ENCODE data around the gene UBLCP1. TPM values are rescaled to one million over a fixed set of nuclear protein-coding genes. Genes with fewer than 3 reads are reported as not detected.

Gene UBLCP1
- total RNA-seq, 2 experiments from 2014 or later = 11.3 to 24.9 TPM

DNA sequence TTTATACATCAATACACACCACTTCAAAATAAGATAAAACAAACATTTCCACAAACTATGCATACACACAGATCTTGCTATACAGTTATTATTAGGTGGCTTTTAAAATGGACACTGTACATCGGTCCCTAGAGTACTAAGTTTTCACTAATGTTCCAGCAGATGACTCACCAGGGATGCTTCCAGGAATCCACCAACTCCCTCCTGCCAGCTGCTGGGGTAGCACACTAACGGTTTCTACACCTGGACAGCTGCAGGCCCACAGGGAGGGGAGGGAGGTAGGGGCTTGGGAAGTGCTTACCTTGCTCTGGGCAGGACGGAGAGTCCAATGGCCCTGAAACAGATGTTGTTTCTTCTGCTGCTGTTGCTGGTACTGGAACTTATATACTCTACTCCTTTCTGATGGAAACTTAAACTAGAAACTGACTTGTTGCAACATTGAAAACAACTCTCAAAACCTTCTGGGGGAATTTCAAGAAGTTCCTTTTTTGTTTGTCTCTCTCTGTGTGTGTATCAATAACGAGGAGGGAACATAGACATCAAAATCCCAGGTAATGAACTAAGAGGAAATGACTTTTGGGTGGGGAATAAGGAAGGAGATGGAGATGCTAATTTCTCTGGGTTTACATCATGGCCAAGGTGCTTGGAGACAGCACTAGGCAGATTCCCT is 67.2 kb downstream of the UBLCP1 start, which contains the start of gene IL12B:
Gene IL12B, minus strand, starts transcription at position 357 of the 670 bp plus-strand sequence. CDS start 3,705 bp downstream, outside the sequence.
- TF ChIP-seq EZH2phosphoT487 (IDR thresholded peaks at IDR 0.05; ENCODE audit: borderline replicate concordance, low read depth, low read length) = no peak
- TF ChIP-seq, protein P1, sequence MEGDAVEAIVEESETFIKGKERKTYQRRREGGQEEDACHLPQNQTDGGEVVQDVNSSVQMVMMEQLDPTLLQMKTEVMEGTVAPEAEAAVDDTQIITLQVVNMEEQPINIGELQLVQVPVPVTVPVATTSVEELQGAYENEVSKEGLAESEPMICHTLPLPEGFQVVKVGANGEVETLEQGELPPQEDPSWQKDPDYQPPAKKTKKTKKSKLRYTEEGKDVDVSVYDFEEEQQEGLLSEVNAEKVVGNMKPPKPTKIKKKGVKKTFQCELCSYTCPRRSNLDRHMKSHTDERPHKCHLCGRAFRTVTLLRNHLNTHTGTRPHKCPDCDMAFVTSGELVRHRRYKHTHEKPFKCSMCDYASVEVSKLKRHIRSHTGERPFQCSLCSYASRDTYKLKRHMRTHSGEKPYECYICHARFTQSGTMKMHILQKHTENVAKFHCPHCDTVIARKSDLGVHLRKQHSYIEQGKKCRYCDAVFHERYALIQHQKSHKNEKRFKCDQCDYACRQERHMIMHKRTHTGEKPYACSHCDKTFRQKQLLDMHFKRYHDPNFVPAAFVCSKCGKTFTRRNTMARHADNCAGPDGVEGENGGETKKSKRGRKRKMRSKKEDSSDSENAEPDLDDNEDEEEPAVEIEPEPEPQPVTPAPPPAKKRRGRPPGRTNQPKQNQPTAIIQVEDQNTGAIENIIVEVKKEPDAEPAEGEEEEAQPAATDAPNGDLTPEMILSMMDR (conservative IDR thresholded peaks at IDR 0.05; ENCODE audit: low read length) = no peak
- Histone ChIP-seq H3K79me2 (ENCODE audit: insufficient read depth, low read depth, low read length) (no peaks in the 10 kb centered on the region), H3K27ac (ENCODE audit: low read depth, low read length, poor library complexity, severe bottlenecking) (no peak within 1 kb of the TSS), H3K4me2 (ENCODE audit: low read length) (peak within 1 kb of the TSS; percentile 68), H3K9me3 (ENCODE audit: low read length) (no peaks in the 10 kb centered on the region), H3K9me2 (ENCODE audit: insufficient read depth, low read length) (no peaks in the 10 kb centered on the region), H3K36me3 (ENCODE audit: insufficient read depth, low read length) (no peaks in the 10 kb centered on the region), H3K4me3 (ENCODE audit: low read depth, low read length, poor library complexity, severe bottlenecking) (peak within 1 kb of the TSS; percentile 72), H4K20me1 (ENCODE audit: insufficient read depth, low read length) (no peaks in the 10 kb centered on the region), H3K4me1 (ENCODE audit: insufficient read depth, low read length, poor library complexity, severe bottlenecking) (peaks cover 36% of the 10 kb centered on the region), H2AFZ (ENCODE audit: low read length) (peak within 1 kb of the TSS; percentile 85; the same call in 1 of the 2 replicates)
- no peak for DNase-seq (ENCODE audit: low spot score)
- POLR2A ChIA-PET = no interaction called here
- intact Hi-C loops (cut with micrococcal nuclease; ENCODE audit: unreplicated experiment) = loop anchor here (5.0 kb wide), 1 partner anchor 97 kb away; no protein-coding TSS in a partner anchor
- no TSS peak for BruUV-seq (replicated peaks)
- CTCF ChIA-PET (ENCODE audit: unreplicated experiment) = no interaction called here

DNA sequence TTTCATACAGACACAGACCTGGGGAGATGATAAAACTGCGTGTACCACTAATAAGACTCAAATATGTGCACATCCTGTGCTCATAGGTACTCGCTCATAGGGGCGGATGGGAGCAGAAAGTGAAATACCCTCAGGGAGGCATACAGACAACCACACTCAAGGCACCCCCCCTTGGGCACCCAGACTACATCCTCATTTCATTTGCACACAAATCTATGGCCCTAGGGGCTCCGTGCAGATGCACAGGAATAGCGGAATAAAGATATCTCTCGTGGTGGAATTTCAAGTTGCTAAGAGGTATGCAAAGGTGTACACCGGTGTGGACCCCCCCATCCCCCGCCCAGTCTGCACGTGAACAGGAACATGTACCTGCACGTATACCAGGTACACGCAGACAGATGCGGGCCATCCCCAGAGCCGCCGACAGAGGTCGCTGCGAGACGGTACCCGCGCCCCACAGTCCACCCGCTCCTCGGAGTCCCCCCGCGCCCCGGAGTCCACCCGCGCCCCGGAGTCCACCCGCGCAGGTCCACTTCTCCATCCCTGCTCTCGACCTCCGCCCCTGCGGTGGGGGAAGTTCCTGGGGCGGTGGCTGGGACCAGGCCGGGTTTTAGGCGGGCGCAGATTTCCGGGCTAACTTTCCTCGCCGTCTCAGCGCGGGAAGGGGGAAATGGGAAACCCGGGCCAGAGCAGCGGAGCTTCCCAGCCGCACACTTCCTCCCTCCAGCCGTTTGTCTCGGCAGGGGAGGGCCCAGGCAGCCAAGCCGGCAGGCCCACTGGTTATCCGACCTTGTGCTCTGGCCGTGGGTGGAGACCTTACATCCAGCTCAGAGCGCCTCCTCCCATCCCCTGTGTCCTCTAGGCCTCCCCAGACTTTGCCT is 68.2 kb downstream of the UBLCP1 start:
- Histone ChIP-seq H2AFZ (ENCODE audit: low read length) (peak overlapping the region; percentile 85), H3K36me3 (ENCODE audit: insufficient read depth, low read length) (no peaks in the 10 kb centered on the region), H3K79me2 (ENCODE audit: insufficient read depth, low read depth, low read length) (no peaks in the 10 kb centered on the region), H3K4me1 (ENCODE audit: insufficient read depth, low read length, poor library complexity, severe bottlenecking) (peaks cover 36% of the 10 kb centered on the region), H3K27ac (ENCODE audit: low read depth, low read length, poor library complexity, severe bottlenecking) (peak overlapping the region; percentile 57), H3K9me2 (ENCODE audit: insufficient read depth, low read length) (no peaks in the 10 kb centered on the region), H3K4me3 (ENCODE audit: low read depth, low read length, poor library complexity, severe bottlenecking) (peak overlapping the region; percentile 72), H3K9me3 (ENCODE audit: low read length) (no peaks in the 10 kb centered on the region), H3K4me2 (ENCODE audit: low read length) (peak overlapping the region; percentile 68), H4K20me1 (ENCODE audit: insufficient read depth, low read length) (no peaks in the 10 kb centered on the region)
- peak; percentile 73 for DNase-seq (ENCODE audit: low spot score)
- POLR2A ChIA-PET = interaction anchor here (0.9 to 1.5 kb wide), 2 partner anchors 139 to 631 kb away, joined by 3 to 5 read pairs; no protein-coding TSS in a partner anchor
- TF ChIP-seq, protein P1 (conservative IDR thresholded peaks at IDR 0.05; ENCODE audit: low read length) = peak; percentile 84
- TF ChIP-seq EZH2phosphoT487 (IDR thresholded peaks at IDR 0.05; ENCODE audit: borderline replicate concordance, low read depth, low read length) = no peak
- intact Hi-C loops (cut with micrococcal nuclease; ENCODE audit: unreplicated experiment) = loop anchor here (5.0 kb wide), 1 partner anchor 96 kb away; no protein-coding TSS in a partner anchor
- BruUV-seq (replicated peaks) = no TSS peak
- CTCF ChIA-PET (ENCODE audit: unreplicated experiment) = no interaction called here
